Kidney (tissue), 14 donors: ENCODE data around the gene RAPGEF6. TPM values are rescaled to one million over a fixed set of nuclear protein-coding genes. Genes with fewer than 3 reads are reported as not detected.

Experiments used
- DNase-seq, 5 donors: peaks; one replicate each; pipeline ENCODE4 v3.0.0-alpha.2; 2013 to 2020
- FAIRE-seq: peaks from 2 replicates; lab custom pipeline; 2012; peaks lifted over from hg19 to GRCh38; lab: Jason Lieb, UNC
- H3K27ac ChIP-seq, 2 donors: one replicate each; pipeline ENCODE4 v1.7.0; 2013; ENCODE audit warnings: low read depth in 2 of 2, low read length in 2 of 2, inconsistent platforms in 1 of 2
- H3K27me3 ChIP-seq: one replicate; pipeline ENCODE4 v1.7.1; 2013; ENCODE audit warnings: low read length, inconsistent platforms; ENCODE audit not compliant: control insufficient read depth, insufficient read depth
- H3K36me3 ChIP-seq, 3 donors: one replicate each; pipeline versions ENCODE4 v1.7.0 to v1.7.1; 2013; ENCODE audit warnings: low read length in 3 of 3, control low read depth in 1 of 3, inconsistent platforms in 1 of 3; ENCODE audit not compliant: insufficient read depth in 3 of 3, control insufficient read depth in 2 of 3
- H3K4me1 ChIP-seq, 3 donors: one replicate each; pipeline versions ENCODE4 v1.7.0 to v1.7.1; 2013; ENCODE audit warnings: low read length in 3 of 3, inconsistent platforms in 1 of 3, low read depth in 1 of 3; ENCODE audit not compliant: control insufficient read depth in 2 of 3, insufficient read depth in 2 of 3
- H3K4me3 ChIP-seq, 3 donors: one replicate each; pipeline versions ENCODE4 v1.7.0 to v1.8.1; 2013; ENCODE audit warnings: low read length in 3 of 3, control low read depth in 1 of 3, inconsistent platforms in 1 of 3
- H3K9ac ChIP-seq, 3 donors: one replicate each; pipeline versions ENCODE4 v1.7.0 to v1.7.1; 2013; ENCODE audit warnings: low read length in 3 of 3, control low read depth in 1 of 3, inconsistent platforms in 1 of 3
- H3K9me3 ChIP-seq, 3 donors: one replicate each; pipeline versions ENCODE4 v1.7.0 to v1.7.1; 2013; ENCODE audit warnings: low read length in 3 of 3, control low read depth in 1 of 3, inconsistent platforms in 1 of 3; ENCODE audit not compliant: control insufficient read depth in 2 of 3, insufficient read depth in 1 of 3
- intact Hi-C: fragments of 100-400 bp; cut with DNase I; formaldehyde crosslinking; loops from one replicate; pipeline ENCODE4 v1.11.1; 2022
- polyA plus RNA-seq: library from polyadenylated mRNA; stranded (reverse); fragments of 350-450 nt; fragmentation: Illumina TruSeq; extraction: RNeasy Lipid Tissue Mini Kit (QIAGEN cat#74804); gene quantifications from one replicate; pipeline ENCODE4 v1.2.3, GENCODE V29; 2014; ENCODE audit warnings: low read depth, low replicate concordance; ENCODE audit not compliant: insufficient read depth
- total RNA-seq: library from RNA; stranded (reverse); fragmentation: NEBNext Ultra II Directional; extraction: Animal tissue kit (Norgen Biotek cat#: 25700); gene quantifications from one replicate; pipeline ENCODE4 v1.2.1, GENCODE V29; 2021
- TF ChIP-seq, protein P1 (sequence below): IDR thresholded peaks from 3 replicates; pipeline ENCODE4 v1.5.1; 2012; ENCODE audit warnings: mild to moderate bottlenecking, moderate library complexity, borderline replicate concordance; ENCODE audit not compliant: insufficient read depth; ENCODE audit errors: extremely low read depth
- donor health status: control.
- donor health status: control.
- donor health status: control.
- donor health status: control.
- donor health status: control.
- donor health status: DM: yes; HTN: yes; CAD: no.
- donor health status: Normal renal cell carcinoma (clear cell type).

The RAPGEF6 gene
- total and polyA plus RNA-seq, 2 donors from 2014 or later: 1.8 to 28.6 TPM

DNA sequence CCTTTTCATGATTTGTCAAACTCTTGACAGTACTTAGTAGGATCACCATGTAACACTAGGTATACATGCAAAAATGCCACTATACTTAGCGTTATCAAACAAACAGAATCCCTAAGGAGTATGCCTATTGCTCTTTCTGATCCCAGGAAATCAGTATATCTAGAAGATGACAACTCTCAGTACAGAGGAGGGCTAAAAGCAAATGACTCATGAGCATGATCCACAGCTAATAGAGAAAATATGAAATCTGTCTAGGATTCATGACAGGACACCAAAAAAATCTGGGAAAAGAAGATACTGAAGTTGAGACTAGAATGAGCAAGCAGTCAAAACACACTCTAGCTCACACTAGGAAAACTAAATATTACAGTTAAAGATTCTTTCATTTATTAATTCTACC is 89.2 kb downstream of the RAPGEF6 start:
- no peak for FAIRE-seq
- no peaks in the 10 kb centered on the region for H3K36me3 ChIP-seq
- H3K9ac ChIP-seq: no peak overlapping the region
- H3K4me1 ChIP-seq: no peaks in the 10 kb centered on the region
- no peaks in the 10 kb centered on the region for H3K9me3 ChIP-seq
- no peaks in the 10 kb centered on the region for H3K27me3 ChIP-seq
- H3K27ac ChIP-seq: no peak overlapping the region
- TF ChIP-seq, protein P1, sequence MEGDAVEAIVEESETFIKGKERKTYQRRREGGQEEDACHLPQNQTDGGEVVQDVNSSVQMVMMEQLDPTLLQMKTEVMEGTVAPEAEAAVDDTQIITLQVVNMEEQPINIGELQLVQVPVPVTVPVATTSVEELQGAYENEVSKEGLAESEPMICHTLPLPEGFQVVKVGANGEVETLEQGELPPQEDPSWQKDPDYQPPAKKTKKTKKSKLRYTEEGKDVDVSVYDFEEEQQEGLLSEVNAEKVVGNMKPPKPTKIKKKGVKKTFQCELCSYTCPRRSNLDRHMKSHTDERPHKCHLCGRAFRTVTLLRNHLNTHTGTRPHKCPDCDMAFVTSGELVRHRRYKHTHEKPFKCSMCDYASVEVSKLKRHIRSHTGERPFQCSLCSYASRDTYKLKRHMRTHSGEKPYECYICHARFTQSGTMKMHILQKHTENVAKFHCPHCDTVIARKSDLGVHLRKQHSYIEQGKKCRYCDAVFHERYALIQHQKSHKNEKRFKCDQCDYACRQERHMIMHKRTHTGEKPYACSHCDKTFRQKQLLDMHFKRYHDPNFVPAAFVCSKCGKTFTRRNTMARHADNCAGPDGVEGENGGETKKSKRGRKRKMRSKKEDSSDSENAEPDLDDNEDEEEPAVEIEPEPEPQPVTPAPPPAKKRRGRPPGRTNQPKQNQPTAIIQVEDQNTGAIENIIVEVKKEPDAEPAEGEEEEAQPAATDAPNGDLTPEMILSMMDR: no peak
- intact Hi-C loops: no loop called here
- DNase-seq: no peak
- H3K4me3 ChIP-seq: no peak overlapping the region

GRCh38 chr5:131542723-131543122 is 92.3 kb downstream of the RAPGEF6 start:
- no peak for DNase-seq
- no peak overlapping the region for H3K27ac ChIP-seq
- H3K4me1 ChIP-seq: no peaks in the 10 kb centered on the region
- intact Hi-C loops: no loop called here
- TF ChIP-seq, protein P1: no peak
- H3K9ac ChIP-seq: no peak overlapping the region
- FAIRE-seq: no peak
- H3K4me3 ChIP-seq: no peak overlapping the region
- H3K27me3 ChIP-seq: no peaks in the 10 kb centered on the region
- no peaks in the 10 kb centered on the region for H3K9me3 ChIP-seq
- H3K36me3 ChIP-seq: no peaks in the 10 kb centered on the region

DNA sequence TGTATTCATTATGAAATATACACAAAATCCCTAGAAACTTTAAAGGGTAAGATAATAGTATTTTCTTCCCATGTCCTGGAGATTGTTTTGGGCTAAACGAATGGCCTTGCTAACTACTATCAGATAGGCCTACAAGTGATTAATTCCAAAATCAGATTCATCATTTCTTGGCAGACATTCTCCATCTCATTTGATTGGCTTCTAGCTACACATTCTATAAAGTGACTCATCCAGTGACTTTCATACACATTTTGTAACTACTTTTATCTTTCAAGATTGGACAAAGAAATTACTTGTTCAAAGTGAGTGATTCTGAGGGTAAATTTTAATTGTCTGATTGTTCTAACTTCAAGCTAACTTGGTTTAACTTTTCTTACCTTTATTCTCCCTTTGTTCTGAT is 93.3 kb downstream of the RAPGEF6 start:
- no peak for FAIRE-seq

GRCh38 chr5:131541071-131541470 is 94.0 kb downstream of the RAPGEF6 start:
- FAIRE-seq: no peak
- intact Hi-C loops: no loop called here
- no peak overlapping the region for H3K4me3 ChIP-seq
- no peaks in the 10 kb centered on the region for H3K27me3 ChIP-seq
- H3K9ac ChIP-seq: no peak overlapping the region
- H3K9me3 ChIP-seq: no peaks in the 10 kb centered on the region
- TF ChIP-seq, protein P1: no peak
- H3K36me3 ChIP-seq: no peaks in the 10 kb centered on the region
- no peak overlapping the region for H3K27ac ChIP-seq
- peak in 2 of 5 donors; percentile 11 to 17 for DNase-seq
- H3K4me1 ChIP-seq: no peaks in the 10 kb centered on the region

More for the DNA sequence above, 93.3 kb downstream of the RAPGEF6 start:
- no peaks in the 10 kb centered on the region for H3K27me3 ChIP-seq
- H3K4me3 ChIP-seq: no peak overlapping the region
- H3K9ac ChIP-seq: no peak overlapping the region
- no peaks in the 10 kb centered on the region for H3K9me3 ChIP-seq
- no peak overlapping the region for H3K27ac ChIP-seq
- DNase-seq: no peak
- H3K36me3 ChIP-seq: no peaks in the 10 kb centered on the region
- TF ChIP-seq, protein P1: no peak
- intact Hi-C loops: no loop called here
- no peaks in the 10 kb centered on the region for H3K4me1 ChIP-seq
